GM23338 (cell line): ENCODE data around the gene KLHL26. TPM values are rescaled to one million over a fixed set of nuclear protein-coding genes. Genes with fewer than 3 reads are reported as not detected.

Experiments used
- ATAC-seq: fragments of 200-7000 bp; cut with Tn5 transposase; 3 replicates; pipeline ENCODE4 v1.9.1; 2020
- DNase-seq: peaks from one replicate; pipeline ENCODE4 v3.0.0-alpha.2; 2015; ENCODE audit warnings: low spot score
- H2AFZ ChIP-seq: fragments of 200-600 bp; sonication (generic); 2 replicates; pipeline ENCODE4 v1.8.0; 2016; ENCODE audit warnings: antibody characterized with exemption, mild to moderate bottlenecking, moderate library complexity
- H3F3A ChIP-seq: fragments of 200-600 bp; sonication (generic); replicated peaks from 2 replicates; pipeline ENCODE4 v1.8.0; 2017; ENCODE audit warnings: antibody characterized with exemption, mixed run types, low read depth
- H3K27ac ChIP-seq: fragments of 200-600 bp; sonication (generic); 2 replicates; pipeline ENCODE4 v1.6.1; 2016; ENCODE audit warnings: low read depth
- H3K27me3 ChIP-seq: fragments of 200-600 bp; sonication (generic); 2 replicates; pipeline ENCODE4 v1.8.0; 2016; ENCODE audit warnings: mild to moderate bottlenecking, mixed run types, moderate library complexity; ENCODE audit not compliant: insufficient read depth
- H3K36me3 ChIP-seq: fragments of 200-600 bp; sonication (generic); 2 replicates; pipeline ENCODE4 v1.8.0; 2016; ENCODE audit warnings: mild to moderate bottlenecking; ENCODE audit not compliant: insufficient read depth
- H3K4me1 ChIP-seq: fragments of 200-600 bp; sonication (generic); 2 replicates; pipeline ENCODE4 v1.8.0; 2016; ENCODE audit warnings: mild to moderate bottlenecking, moderate library complexity; ENCODE audit not compliant: insufficient read depth
- H3K4me2 ChIP-seq: fragments of 200-600 bp; sonication (generic); 2 replicates; pipeline ENCODE4 v1.7.1; 2017; ENCODE audit warnings: mixed run types
- H3K4me3 ChIP-seq: fragments of 200-600 bp; sonication (generic); 2 replicates; pipeline ENCODE4 v1.6.1; 2016; ENCODE audit warnings: mixed run types
- H3K79me2 ChIP-seq: fragments of 200-600 bp; sonication (generic); replicated peaks from 2 replicates; pipeline ENCODE4 v1.8.0; 2017; ENCODE audit warnings: mild to moderate bottlenecking; ENCODE audit not compliant: insufficient read depth
- H3K9me2 ChIP-seq: fragments of 200-600 bp; sonication (generic); 2 replicates; pipeline ENCODE4 v1.8.0; 2017; ENCODE audit not compliant: insufficient read depth
- H4K20me1 ChIP-seq: fragments of 200-600 bp; sonication (generic); replicated peaks from 2 replicates; pipeline ENCODE4 v1.8.0; 2017; ENCODE audit warnings: mild to moderate bottlenecking; ENCODE audit not compliant: insufficient read depth
- H3K27ac Mint-ChIP-seq: 2 replicates; pipeline ENCODE4 v1.8.0; 2020; ENCODE audit warnings: inconsistent platforms, mild to moderate bottlenecking, moderate library complexity, mixed read lengths
- H3K27me3 Mint-ChIP-seq: 3 replicates; pipeline ENCODE4 v1.8.0; 2022; ENCODE audit warnings: low read depth, mild to moderate bottlenecking, moderate library complexity, mixed read lengths, inconsistent platforms; ENCODE audit not compliant: insufficient read depth, poor library complexity
- H3K36me3 Mint-ChIP-seq: 3 replicates; pipeline ENCODE4 v1.8.0; 2021; ENCODE audit warnings: low read depth, mild to moderate bottlenecking, inconsistent platforms, moderate library complexity, mixed read lengths
- H3K4me1 Mint-ChIP-seq: 3 replicates; pipeline ENCODE4 v1.8.0; 2020; ENCODE audit warnings: mild to moderate bottlenecking, inconsistent platforms, mixed read lengths
- H3K4me3 Mint-ChIP-seq: 3 replicates; pipeline ENCODE4 v1.8.0; 2021; ENCODE audit warnings: moderate library complexity, mild to moderate bottlenecking, inconsistent platforms, mixed read lengths
- H3K9me3 Mint-ChIP-seq: 3 replicates; pipeline ENCODE4 v1.8.0; 2020; ENCODE audit warnings: moderate library complexity, mild to moderate bottlenecking, inconsistent platforms, mixed read lengths
- EZH2 ChIP-seq: fragments of 200-600 bp; sonication (generic); IDR thresholded peaks from one replicate; pipeline ENCODE4 v1.8.0; 2017; ENCODE audit warnings: antibody characterized with exemption, mild to moderate bottlenecking, low read depth; ENCODE audit not compliant: unreplicated experiment
- JUNB ChIP-seq: IDR thresholded peaks from one replicate; pipeline ENCODE4 v1.6.1; 2016; ENCODE audit warnings: antibody characterized with exemption; ENCODE audit not compliant: unreplicated experiment
- POLR2AphosphoS5 ChIP-seq: IDR thresholded peaks from 2 replicates; pipeline ENCODE4 v1.6.1; 2016; ENCODE audit warnings: antibody characterized with exemption, low read depth
- STAT1 ChIP-seq: IDR thresholded peaks from one replicate; pipeline ENCODE4 v1.6.1; 2016; ENCODE audit warnings: antibody characterized with exemption; ENCODE audit not compliant: unreplicated experiment
- polyA plus RNA-seq: library from polyadenylated mRNA; unstranded; fragments of >200 nt; fragmentation: Nextera tagmentation; extraction: Ambion mirVana; gene quantifications from 2 replicates; pipeline ENCODE4 v1.2.1, GENCODE V29; 2016
- total RNA-seq: library from RNA; depleted of rRNA; stranded (reverse); fragments of >200 nt; shearing (Covaris generic); gene quantifications from 2 replicates; pipeline ENCODE4 v1.2.3, GENCODE V29; 2014
- TF ChIP-seq, protein P1 (sequence below), 2 experiments: fragments of 200-600 bp in 1 of 2; sonication (generic) in 1 of 2; conservative IDR thresholded peaks; 2 replicates each; pipeline versions ENCODE4 v1.5.1 to v1.6.1; 2016 to 2017; ENCODE audit warnings: antibody characterized with exemption in 2 of 2, low read depth in 2 of 2, mild to moderate bottlenecking in 2 of 2, moderate library complexity in 1 of 2
- TF ChIP-seq, protein P2 (sequence below): IDR thresholded peaks from one replicate; pipeline ENCODE4 v1.6.1; 2018; ENCODE audit warnings: antibody characterized with exemption; ENCODE audit not compliant: unreplicated experiment
- TF ChIP-seq, protein P3 (sequence below): fragments of 250-450 bp; sonication (Bioruptor Pico); IDR thresholded peaks from 2 replicates; pipeline ENCODE4 v1.5.0; 2020; ENCODE audit warnings: mild to moderate bottlenecking, moderate library complexity

Gene KLHL26
- total and polyA plus RNA-seq, 2 experiments from 2014 or later, result 3.6 to 11.2 TPM

DNA sequence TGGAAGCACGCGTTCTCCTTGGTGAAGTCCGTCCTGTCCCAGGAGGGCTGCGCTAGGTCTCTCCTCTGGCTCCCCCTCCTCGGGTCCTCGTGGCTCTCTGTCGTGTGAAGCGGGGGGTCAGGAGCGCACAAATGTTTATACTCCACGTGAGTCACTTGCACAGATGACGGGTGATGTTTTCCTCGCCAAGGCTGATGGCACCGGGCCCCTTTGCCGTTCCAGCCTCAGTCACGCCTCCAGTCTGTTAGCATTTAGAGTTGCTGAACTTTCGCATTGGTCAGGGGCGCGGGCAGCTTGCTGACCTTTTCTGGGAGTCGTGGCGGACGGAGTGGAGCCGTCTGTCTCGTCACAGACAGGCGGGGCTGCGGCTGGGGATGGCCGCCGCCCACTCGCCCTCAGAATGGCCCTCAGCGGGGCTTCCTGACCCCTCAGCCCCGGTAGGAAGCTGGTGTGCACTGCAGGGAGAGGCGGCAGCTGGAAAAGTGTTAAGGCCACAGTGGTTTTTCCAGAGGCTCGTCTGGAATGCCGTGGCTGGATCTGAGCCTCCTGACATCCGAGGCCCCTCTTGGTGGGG is 13.7 kb downstream of the KLHL26 start (continued):
- TF ChIP-seq, protein P1, sequence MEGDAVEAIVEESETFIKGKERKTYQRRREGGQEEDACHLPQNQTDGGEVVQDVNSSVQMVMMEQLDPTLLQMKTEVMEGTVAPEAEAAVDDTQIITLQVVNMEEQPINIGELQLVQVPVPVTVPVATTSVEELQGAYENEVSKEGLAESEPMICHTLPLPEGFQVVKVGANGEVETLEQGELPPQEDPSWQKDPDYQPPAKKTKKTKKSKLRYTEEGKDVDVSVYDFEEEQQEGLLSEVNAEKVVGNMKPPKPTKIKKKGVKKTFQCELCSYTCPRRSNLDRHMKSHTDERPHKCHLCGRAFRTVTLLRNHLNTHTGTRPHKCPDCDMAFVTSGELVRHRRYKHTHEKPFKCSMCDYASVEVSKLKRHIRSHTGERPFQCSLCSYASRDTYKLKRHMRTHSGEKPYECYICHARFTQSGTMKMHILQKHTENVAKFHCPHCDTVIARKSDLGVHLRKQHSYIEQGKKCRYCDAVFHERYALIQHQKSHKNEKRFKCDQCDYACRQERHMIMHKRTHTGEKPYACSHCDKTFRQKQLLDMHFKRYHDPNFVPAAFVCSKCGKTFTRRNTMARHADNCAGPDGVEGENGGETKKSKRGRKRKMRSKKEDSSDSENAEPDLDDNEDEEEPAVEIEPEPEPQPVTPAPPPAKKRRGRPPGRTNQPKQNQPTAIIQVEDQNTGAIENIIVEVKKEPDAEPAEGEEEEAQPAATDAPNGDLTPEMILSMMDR (conservative IDR thresholded peaks at IDR 0.05; ENCODE audit: low read depth in 2 of 2), result no peak

DNA sequence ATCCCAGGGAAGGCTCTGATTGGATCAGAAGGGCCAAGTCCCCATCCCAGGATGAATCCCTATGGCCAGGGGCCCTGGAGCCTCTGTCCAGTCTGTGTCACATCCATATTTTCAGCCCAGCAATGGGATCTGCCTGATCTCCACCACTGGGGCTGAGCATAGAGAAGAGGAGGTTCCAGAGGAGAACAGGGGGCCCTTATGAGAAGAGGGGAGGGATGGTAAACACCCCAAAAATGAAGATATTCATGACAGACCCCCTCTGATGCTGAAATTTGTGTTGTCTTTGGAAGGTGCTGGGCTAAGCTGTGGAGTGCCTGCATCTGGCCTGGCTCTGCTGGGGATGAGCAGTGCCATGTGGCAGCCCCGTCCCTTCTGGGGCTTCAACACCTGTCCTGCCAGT is 14.5 kb downstream of the KLHL26 start:
- H3K27ac Mint-ChIP-seq, result no peak overlapping the region
- Histone ChIP-seq H3K27me3 (no peaks in the 10 kb centered on the region), H2AFZ (no peak overlapping the region), H3K27ac (no peak overlapping the region), H3K4me1 (peaks cover 9% of the 10 kb centered on the region; the same call in 1 of the 2 replicates), H4K20me1 (no peaks in the 10 kb centered on the region; the same call in 1 of the 2 replicates), H3K9me2 (0 out of 2 replicates have a peak, but pooled peaks cover 6% of the 10 kb centered on the region), H3F3A (peaks cover 3% of the 10 kb centered on the region; the same call in 1 of the 2 replicates), H3K79me2 (peaks cover 4% of the 10 kb centered on the region; the same call in 1 of the 2 replicates), H3K36me3 (no peaks in the 10 kb centered on the region), H3K4me2 (no peak overlapping the region), H3K4me3 (no peak overlapping the region)
- ATAC-seq, result no peak
- TF ChIP-seq, protein P2, sequence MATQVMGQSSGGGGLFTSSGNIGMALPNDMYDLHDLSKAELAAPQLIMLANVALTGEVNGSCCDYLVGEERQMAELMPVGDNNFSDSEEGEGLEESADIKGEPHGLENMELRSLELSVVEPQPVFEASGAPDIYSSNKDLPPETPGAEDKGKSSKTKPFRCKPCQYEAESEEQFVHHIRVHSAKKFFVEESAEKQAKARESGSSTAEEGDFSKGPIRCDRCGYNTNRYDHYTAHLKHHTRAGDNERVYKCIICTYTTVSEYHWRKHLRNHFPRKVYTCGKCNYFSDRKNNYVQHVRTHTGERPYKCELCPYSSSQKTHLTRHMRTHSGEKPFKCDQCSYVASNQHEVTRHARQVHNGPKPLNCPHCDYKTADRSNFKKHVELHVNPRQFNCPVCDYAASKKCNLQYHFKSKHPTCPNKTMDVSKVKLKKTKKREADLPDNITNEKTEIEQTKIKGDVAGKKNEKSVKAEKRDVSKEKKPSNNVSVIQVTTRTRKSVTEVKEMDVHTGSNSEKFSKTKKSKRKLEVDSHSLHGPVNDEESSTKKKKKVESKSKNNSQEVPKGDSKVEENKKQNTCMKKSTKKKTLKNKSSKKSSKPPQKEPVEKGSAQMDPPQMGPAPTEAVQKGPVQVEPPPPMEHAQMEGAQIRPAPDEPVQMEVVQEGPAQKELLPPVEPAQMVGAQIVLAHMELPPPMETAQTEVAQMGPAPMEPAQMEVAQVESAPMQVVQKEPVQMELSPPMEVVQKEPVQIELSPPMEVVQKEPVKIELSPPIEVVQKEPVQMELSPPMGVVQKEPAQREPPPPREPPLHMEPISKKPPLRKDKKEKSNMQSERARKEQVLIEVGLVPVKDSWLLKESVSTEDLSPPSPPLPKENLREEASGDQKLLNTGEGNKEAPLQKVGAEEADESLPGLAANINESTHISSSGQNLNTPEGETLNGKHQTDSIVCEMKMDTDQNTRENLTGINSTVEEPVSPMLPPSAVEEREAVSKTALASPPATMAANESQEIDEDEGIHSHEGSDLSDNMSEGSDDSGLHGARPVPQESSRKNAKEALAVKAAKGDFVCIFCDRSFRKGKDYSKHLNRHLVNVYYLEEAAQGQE, result no peak
- TF ChIP-seq STAT1, result no peak
- TF ChIP-seq, protein P1 (conservative IDR thresholded peaks at IDR 0.05; ENCODE audit: low read depth in 2 of 2), result no peak
- no peak for TF ChIP-seq EZH2
- TF ChIP-seq, protein P3, sequence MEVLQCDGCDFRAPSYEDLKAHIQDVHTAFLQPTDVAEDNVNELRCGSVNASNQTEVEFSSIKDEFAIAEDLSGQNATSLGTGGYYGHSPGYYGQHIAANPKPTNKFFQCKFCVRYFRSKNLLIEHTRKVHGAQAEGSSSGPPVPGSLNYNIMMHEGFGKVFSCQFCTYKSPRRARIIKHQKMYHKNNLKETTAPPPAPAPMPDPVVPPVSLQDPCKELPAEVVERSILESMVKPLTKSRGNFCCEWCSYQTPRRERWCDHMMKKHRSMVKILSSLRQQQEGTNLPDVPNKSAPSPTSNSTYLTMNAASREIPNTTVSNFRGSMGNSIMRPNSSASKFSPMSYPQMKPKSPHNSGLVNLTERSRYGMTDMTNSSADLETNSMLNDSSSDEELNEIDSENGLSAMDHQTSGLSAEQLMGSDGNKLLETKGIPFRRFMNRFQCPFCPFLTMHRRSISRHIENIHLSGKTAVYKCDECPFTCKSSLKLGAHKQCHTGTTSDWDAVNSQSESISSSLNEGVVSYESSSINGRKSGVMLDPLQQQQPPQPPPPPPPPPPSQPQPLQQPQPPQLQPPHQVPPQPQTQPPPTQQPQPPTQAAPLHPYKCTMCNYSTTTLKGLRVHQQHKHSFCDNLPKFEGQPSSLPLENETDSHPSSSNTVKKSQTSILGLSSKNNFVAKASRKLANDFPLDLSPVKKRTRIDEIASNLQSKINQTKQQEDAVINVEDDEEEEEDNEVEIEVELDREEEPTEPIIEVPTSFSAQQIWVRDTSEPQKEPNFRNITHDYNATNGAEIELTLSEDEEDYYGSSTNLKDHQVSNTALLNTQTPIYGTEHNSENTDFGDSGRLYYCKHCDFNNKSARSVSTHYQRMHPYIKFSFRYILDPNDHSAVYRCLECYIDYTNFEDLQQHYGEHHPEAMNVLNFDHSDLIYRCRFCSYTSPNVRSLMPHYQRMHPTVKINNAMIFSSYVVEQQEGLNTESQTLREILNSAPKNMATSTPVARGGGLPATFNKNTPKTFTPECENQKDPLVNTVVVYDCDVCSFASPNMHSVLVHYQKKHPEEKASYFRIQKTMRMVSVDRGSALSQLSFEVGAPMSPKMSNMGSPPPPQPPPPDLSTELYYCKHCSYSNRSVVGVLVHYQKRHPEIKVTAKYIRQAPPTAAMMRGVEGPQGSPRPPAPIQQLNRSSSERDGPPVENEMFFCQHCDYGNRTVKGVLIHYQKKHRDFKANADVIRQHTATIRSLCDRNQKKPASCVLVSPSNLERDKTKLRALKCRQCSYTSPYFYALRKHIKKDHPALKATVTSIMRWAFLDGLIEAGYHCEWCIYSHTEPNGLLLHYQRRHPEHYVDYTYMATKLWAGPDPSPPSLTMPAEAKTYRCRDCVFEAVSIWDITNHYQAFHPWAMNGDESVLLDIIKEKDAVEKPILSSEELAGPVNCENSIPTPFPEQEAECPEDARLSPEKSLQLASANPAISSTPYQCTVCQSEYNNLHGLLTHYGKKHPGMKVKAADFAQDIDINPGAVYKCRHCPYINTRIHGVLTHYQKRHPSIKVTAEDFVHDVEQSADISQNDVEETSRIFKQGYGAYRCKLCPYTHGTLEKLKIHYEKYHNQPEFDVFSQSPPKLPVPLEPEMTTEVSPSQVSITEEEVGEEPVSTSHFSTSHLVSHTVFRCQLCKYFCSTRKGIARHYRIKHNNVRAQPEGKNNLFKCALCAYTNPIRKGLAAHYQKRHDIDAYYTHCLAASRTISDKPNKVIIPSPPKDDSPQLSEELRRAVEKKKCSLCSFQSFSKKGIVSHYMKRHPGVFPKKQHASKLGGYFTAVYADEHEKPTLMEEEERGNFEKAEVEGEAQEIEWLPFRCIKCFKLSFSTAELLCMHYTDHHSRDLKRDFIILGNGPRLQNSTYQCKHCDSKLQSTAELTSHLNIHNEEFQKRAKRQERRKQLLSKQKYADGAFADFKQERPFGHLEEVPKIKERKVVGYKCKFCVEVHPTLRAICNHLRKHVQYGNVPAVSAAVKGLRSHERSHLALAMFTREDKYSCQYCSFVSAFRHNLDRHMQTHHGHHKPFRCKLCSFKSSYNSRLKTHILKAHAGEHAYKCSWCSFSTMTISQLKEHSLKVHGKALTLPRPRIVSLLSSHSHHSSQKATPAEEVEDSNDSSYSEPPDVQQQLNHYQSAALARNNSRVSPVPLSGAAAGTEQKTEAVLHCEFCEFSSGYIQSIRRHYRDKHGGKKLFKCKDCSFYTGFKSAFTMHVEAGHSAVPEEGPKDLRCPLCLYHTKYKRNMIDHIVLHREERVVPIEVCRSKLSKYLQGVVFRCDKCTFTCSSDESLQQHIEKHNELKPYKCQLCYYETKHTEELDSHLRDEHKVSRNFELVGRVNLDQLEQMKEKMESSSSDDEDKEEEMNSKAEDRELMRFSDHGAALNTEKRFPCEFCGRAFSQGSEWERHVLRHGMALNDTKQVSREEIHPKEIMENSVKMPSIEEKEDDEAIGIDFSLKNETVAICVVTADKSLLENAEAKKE (CRISPR knock-in tag), result no peak
- TF ChIP-seq POLR2AphosphoS5, result no peak
- no peak for TF ChIP-seq JUNB
- DNase-seq, result no peak
- H3K4me1 Mint-ChIP-seq, result peaks cover 34% of the 10 kb centered on the region
- no peaks in the 10 kb centered on the region; the same call in 2 of the 3 replicates for H3K36me3 Mint-ChIP-seq
- H3K9me3 Mint-ChIP-seq, result no peaks in the 10 kb centered on the region; the same call in 1 of the 3 replicates
- no peak overlapping the region for H3K4me3 Mint-ChIP-seq
- peaks cover 12% of the 10 kb centered on the region for H3K27me3 Mint-ChIP-seq
